WTC11 (cell line): ENCODE results near the gene TRPM2. TPM values are rescaled to one million over a fixed set of nuclear protein-coding genes. Genes with fewer than 3 reads are reported as not detected.

Source experiments
- ATAC-seq: fragments of 200-7000 bp; cut with Tn5 transposase; 2 replicates; pipeline ENCODE4 v1.10.0; 2021; ENCODE audit warnings: mild to moderate bottlenecking, moderate library complexity
- CTCF ChIA-PET: fragments of 300-600 bp; sonication (Branson Sonifier 250); formaldehyde crosslinking; loops from one replicate; lab custom pipeline; 2021; ENCODE audit warnings: antibody characterized with exemption; lab: Charles Lee
- POLR2A ChIA-PET: fragments of 350-600 bp; sonication (Branson Sonifier 250); formaldehyde crosslinking; loops from one replicate; lab custom pipeline; 2021; ENCODE audit warnings: antibody characterized with exemption; lab: Charles Lee
- DNase-seq: peaks from one replicate; pipeline ENCODE4 v3.0.0; 2021; ENCODE audit warnings: low spot score
- H3K27ac Mint-ChIP-seq: 2 replicates; pipeline ENCODE4 v1.8.0; 2021; ENCODE audit warnings: mixed read lengths
- H3K27me3 Mint-ChIP-seq: 2 replicates; pipeline ENCODE4 v1.8.0; 2021; ENCODE audit warnings: low read depth, mild to moderate bottlenecking, moderate library complexity, mixed read lengths
- H3K36me3 Mint-ChIP-seq: 2 replicates; pipeline ENCODE4 v1.8.0; 2021; ENCODE audit warnings: mixed read lengths
- H3K4me1 Mint-ChIP-seq: 2 replicates; pipeline ENCODE4 v1.8.0; 2022; ENCODE audit warnings: mixed read lengths
- H3K4me3 Mint-ChIP-seq: 2 replicates; pipeline ENCODE4 v1.8.0; 2021; ENCODE audit warnings: mild to moderate bottlenecking, moderate library complexity, mixed read lengths
- H3K9me3 Mint-ChIP-seq: 2 replicates; pipeline ENCODE4 v1.8.0; 2021; ENCODE audit warnings: mixed read lengths
- CREB1 ChIP-seq: sonication (generic); formaldehyde crosslinking; IDR thresholded peaks from 2 replicates; pipeline ENCODE4 v1.8.0; 2023; ENCODE audit warnings: mild to moderate bottlenecking, missing genetic modification reagents
- JAZF1 ChIP-seq: fragments of 250-450 bp; sonication (Bioruptor Pico); IDR thresholded peaks from 2 replicates; pipeline ENCODE4 v1.9.0; 2021; ENCODE audit warnings: moderate library complexity, mild to moderate bottlenecking, inconsistent platforms
- NFATC4 ChIP-seq: fragments of 250-450 bp; sonication (Bioruptor Pico); IDR thresholded peaks from 2 replicates; pipeline ENCODE4 v1.9.0; 2021; ENCODE audit warnings: mild to moderate bottlenecking
- total RNA-seq: library from RNA; stranded (reverse); gene quantifications from 3 replicates; pipeline ENCODE4 v1.2.3, GENCODE V29; 2021
- TF ChIP-seq, protein P1 (sequence below): sonication (generic); formaldehyde crosslinking; IDR thresholded peaks from 2 replicates; pipeline ENCODE4 v1.8.1; 2023; ENCODE audit warnings: mild to moderate bottlenecking, missing genetic modification reagents, moderate library complexity
- TF ChIP-seq, protein P2 (sequence below): sonication (generic); formaldehyde crosslinking; conservative IDR thresholded peaks from 2 replicates; pipeline ENCODE4 v1.8.1; 2022; ENCODE audit warnings: mild to moderate bottlenecking, missing genetic modification reagents
- TF ChIP-seq, protein P3 (sequence below): fragments of 250-450 bp; sonication (Bioruptor Pico); IDR thresholded peaks from 2 replicates; pipeline ENCODE4 v1.9.0; 2021; ENCODE audit warnings: mild to moderate bottlenecking
- TF ChIP-seq, protein P4 (sequence below): sonication (generic); formaldehyde crosslinking; IDR thresholded peaks from 2 replicates; pipeline ENCODE4 v1.8.0; 2022; ENCODE audit warnings: missing genetic modification reagents
- TF ChIP-seq, protein P5 (sequence below): fragments of 200-600 bp; IDR thresholded peaks from 2 replicates; pipeline ENCODE4 v1.8.0; 2022; ENCODE audit warnings: antibody characterized with exemption
- TF ChIP-seq, protein P6 (sequence below): fragments of 250-450 bp; sonication (Bioruptor Pico); conservative IDR thresholded peaks from 2 replicates; pipeline ENCODE4 v1.9.0; 2021; ENCODE audit warnings: mild to moderate bottlenecking
- TF ChIP-seq, protein P7 (sequence below): sonication (generic); formaldehyde crosslinking; IDR thresholded peaks from 2 replicates; pipeline ENCODE4 v1.8.0; 2022; ENCODE audit warnings: mild to moderate bottlenecking, missing genetic modification reagents
- TF ChIP-seq, protein P8 (sequence below): sonication (generic); formaldehyde crosslinking; IDR thresholded peaks from 2 replicates; pipeline ENCODE4 v1.8.1; 2023; ENCODE audit warnings: mild to moderate bottlenecking, missing genetic modification reagents, borderline replicate concordance

The TRPM2 gene
- total RNA-seq, 1 experiment from 2014 or later = 0.92 TPM

DNA sequence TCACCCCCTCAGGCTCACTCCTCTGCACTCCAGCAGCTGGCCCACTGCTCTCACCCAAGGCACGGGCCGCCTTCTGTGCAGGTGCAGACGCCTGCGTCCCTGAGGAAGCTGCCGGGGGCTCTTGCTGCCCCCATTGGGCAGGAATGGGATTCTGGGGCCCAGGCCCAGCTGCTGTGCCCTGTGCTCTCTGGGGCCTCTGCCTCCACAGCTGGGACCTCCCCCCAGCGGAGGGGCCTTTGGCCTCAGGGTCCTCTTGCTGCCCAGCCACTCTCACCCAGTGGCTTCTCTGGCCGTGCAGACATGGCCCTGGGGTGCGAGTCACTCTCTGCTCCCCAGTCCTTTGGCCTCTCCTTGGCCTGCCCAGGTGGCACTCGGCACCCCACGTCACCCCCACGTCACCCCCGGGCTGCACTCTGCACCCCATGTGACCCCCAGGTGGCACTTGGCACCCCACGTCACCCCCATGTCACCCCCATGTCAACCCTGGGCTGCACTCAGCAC, 82.7 kb downstream of the TRPM2 start:
- ChIA-PET CTCF (interaction anchor here (1.1 kb wide), 1 partner anchor 67 kb away, joined by 3 read pairs; no protein-coding TSS in a partner anchor), POLR2A (no interaction called here)
- Mint-ChIP-seq H3K9me3 (peaks cover 5% of the 10 kb centered on the region; the same call in 1 of the 2 replicates), H3K36me3 (no peaks in the 10 kb centered on the region; the same call in 1 of the 2 replicates), H3K27ac (no peak overlapping the region), H3K27me3 (no peaks in the 10 kb centered on the region), H3K4me3 (no peak overlapping the region), H3K4me1 (no peaks in the 10 kb centered on the region)
- DNase-seq (no peak), ATAC-seq (no peak)
- TF ChIP-seq, protein P1, sequence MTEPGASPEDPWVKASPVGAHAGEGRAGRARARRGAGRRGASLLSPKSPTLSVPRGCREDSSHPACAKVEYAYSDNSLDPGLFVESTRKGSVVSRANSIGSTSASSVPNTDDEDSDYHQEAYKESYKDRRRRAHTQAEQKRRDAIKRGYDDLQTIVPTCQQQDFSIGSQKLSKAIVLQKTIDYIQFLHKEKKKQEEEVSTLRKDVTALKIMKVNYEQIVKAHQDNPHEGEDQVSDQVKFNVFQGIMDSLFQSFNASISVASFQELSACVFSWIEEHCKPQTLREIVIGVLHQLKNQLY (CRISPR knock-in tag) = no peak
- TF ChIP-seq, protein P2, sequence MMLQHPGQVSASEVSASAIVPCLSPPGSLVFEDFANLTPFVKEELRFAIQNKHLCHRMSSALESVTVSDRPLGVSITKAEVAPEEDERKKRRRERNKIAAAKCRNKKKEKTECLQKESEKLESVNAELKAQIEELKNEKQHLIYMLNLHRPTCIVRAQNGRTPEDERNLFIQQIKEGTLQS (CRISPR knock-in tag) = no peak
- TF ChIP-seq, protein P3, sequence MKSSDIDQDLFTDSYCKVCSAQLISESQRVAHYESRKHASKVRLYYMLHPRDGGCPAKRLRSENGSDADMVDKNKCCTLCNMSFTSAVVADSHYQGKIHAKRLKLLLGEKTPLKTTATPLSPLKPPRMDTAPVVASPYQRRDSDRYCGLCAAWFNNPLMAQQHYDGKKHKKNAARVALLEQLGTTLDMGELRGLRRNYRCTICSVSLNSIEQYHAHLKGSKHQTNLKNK (CRISPR knock-in tag) = no peak
- TF ChIP-seq NFATC4 (CRISPR knock-in tag) = no peak
- no peak for TF ChIP-seq JAZF1 (CRISPR knock-in tag)
- TF ChIP-seq, protein P4, sequence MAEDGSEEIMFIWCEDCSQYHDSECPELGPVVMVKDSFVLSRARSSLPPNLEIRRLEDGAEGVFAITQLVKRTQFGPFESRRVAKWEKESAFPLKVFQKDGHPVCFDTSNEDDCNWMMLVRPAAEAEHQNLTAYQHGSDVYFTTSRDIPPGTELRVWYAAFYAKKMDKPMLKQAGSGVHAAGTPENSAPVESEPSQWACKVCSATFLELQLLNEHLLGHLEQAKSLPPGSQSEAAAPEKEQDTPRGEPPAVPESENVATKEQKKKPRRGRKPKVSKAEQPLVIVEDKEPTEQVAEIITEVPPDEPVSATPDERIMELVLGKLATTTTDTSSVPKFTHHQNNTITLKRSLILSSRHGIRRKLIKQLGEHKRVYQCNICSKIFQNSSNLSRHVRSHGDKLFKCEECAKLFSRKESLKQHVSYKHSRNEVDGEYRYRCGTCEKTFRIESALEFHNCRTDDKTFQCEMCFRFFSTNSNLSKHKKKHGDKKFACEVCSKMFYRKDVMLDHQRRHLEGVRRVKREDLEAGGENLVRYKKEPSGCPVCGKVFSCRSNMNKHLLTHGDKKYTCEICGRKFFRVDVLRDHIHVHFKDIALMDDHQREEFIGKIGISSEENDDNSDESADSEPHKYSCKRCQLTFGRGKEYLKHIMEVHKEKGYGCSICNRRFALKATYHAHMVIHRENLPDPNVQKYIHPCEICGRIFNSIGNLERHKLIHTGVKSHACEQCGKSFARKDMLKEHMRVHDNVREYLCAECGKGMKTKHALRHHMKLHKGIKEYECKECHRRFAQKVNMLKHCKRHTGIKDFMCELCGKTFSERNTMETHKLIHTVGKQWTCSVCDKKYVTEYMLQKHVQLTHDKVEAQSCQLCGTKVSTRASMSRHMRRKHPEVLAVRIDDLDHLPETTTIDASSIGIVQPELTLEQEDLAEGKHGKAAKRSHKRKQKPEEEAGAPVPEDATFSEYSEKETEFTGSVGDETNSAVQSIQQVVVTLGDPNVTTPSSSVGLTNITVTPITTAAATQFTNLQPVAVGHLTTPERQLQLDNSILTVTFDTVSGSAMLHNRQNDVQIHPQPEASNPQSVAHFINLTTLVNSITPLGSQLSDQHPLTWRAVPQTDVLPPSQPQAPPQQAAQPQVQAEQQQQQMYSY (CRISPR knock-in tag) = no peak
- TF ChIP-seq, protein P5, sequence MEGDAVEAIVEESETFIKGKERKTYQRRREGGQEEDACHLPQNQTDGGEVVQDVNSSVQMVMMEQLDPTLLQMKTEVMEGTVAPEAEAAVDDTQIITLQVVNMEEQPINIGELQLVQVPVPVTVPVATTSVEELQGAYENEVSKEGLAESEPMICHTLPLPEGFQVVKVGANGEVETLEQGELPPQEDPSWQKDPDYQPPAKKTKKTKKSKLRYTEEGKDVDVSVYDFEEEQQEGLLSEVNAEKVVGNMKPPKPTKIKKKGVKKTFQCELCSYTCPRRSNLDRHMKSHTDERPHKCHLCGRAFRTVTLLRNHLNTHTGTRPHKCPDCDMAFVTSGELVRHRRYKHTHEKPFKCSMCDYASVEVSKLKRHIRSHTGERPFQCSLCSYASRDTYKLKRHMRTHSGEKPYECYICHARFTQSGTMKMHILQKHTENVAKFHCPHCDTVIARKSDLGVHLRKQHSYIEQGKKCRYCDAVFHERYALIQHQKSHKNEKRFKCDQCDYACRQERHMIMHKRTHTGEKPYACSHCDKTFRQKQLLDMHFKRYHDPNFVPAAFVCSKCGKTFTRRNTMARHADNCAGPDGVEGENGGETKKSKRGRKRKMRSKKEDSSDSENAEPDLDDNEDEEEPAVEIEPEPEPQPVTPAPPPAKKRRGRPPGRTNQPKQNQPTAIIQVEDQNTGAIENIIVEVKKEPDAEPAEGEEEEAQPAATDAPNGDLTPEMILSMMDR = no peak
- TF ChIP-seq CREB1 (CRISPR knock-in tag) = no peak
- TF ChIP-seq, protein P6, sequence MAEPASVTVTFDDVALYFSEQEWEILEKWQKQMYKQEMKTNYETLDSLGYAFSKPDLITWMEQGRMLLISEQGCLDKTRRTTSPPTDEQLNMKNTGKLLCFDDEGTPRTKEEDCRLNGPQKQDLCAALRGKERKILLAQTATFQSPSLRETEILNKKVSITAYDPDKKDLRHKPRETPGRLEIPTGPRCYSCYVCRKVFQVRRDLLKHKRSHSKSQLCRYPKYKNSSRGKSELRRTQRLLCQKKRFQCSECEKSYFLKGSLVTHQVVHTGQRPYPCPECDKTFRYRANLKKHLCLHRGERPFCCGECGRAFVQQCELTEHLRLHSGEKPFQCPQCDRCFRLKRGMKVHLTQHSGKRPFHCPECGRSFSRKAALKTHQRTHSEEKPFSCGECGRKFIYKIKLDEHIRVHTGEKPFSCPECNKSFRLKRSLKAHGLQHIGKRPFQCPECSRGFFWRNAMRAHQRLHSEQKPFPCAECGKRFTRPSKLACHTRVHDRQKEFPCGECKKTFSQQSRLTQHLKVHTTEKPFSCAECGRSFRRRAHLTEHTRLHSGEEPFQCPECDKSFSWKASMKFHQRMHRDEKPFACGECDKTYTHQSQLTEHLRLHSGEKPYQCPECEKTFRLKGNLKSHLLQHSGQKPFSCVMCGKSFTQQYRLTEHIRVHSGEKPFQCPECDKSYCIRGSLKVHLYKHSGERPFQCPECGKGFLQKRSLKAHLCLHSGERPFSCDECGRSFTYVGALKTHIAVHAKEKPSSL (CRISPR knock-in tag) = no peak

DNA sequence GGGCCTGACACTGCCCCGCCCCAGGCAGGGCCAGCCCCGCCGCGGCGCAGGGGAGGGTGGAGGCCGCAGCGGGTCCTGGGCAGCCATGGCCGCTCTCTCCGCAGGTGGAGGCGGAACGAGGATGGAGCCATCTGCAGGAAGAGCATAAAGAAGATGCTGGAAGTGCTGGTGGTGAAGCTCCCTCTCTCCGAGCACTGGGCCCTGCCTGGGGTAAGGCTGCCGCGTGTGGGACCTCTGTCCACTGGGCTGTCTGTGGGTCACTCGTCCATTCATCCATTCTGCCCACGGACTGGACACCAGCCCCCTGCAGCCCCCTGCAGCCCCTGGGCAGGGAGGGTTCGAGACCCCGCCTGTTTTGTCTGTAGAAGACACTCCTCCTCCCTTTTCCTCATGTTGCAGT, 83.5 kb downstream of the TRPM2 start:
- Mint-ChIP-seq H3K4me3 (no peak overlapping the region), H3K36me3 (no peaks in the 10 kb centered on the region), H3K4me1 (no peaks in the 10 kb centered on the region), H3K9me3 (no peaks in the 10 kb centered on the region), H3K27ac (no peak overlapping the region), H3K27me3 (no peaks in the 10 kb centered on the region)
- CTCF ChIA-PET = interaction anchor here (1.2 kb wide), 1 partner anchor 19 kb away, joined by 9 read pairs; the partner anchor contains the start of gene LRRC3
- no peak for ATAC-seq
- TF ChIP-seq, protein P3 (CRISPR knock-in tag) = no peak
- TF ChIP-seq, protein P7, sequence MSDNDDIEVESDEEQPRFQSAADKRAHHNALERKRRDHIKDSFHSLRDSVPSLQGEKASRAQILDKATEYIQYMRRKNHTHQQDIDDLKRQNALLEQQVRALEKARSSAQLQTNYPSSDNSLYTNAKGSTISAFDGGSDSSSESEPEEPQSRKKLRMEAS = no peak
- TF ChIP-seq, protein P8, sequence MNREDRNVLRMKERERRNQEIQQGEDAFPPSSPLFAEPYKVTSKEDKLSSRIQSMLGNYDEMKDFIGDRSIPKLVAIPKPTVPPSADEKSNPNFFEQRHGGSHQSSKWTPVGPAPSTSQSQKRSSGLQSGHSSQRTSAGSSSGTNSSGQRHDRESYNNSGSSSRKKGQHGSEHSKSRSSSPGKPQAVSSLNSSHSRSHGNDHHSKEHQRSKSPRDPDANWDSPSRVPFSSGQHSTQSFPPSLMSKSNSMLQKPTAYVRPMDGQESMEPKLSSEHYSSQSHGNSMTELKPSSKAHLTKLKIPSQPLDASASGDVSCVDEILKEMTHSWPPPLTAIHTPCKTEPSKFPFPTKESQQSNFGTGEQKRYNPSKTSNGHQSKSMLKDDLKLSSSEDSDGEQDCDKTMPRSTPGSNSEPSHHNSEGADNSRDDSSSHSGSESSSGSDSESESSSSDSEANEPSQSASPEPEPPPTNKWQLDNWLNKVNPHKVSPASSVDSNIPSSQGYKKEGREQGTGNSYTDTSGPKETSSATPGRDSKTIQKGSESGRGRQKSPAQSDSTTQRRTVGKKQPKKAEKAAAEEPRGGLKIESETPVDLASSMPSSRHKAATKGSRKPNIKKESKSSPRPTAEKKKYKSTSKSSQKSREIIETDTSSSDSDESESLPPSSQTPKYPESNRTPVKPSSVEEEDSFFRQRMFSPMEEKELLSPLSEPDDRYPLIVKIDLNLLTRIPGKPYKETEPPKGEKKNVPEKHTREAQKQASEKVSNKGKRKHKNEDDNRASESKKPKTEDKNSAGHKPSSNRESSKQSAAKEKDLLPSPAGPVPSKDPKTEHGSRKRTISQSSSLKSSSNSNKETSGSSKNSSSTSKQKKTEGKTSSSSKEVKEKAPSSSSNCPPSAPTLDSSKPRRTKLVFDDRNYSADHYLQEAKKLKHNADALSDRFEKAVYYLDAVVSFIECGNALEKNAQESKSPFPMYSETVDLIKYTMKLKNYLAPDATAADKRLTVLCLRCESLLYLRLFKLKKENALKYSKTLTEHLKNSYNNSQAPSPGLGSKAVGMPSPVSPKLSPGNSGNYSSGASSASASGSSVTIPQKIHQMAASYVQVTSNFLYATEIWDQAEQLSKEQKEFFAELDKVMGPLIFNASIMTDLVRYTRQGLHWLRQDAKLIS (CRISPR knock-in tag) = no peak
- no peak for DNase-seq
- POLR2A ChIA-PET = no interaction called here
